Measurements from ENCODE around the gene HHEX. TPM values are rescaled to one million over a fixed set of nuclear protein-coding genes. Genes with fewer than 3 reads are reported as not detected.

The HHEX gene
- total and polyA plus RNA-seq, 2 of the 8 experiments (the other 6 are each of a cell fraction or from before 2014, with no cell fraction given) = 0.56 to 1.5 TPM

DNA sequence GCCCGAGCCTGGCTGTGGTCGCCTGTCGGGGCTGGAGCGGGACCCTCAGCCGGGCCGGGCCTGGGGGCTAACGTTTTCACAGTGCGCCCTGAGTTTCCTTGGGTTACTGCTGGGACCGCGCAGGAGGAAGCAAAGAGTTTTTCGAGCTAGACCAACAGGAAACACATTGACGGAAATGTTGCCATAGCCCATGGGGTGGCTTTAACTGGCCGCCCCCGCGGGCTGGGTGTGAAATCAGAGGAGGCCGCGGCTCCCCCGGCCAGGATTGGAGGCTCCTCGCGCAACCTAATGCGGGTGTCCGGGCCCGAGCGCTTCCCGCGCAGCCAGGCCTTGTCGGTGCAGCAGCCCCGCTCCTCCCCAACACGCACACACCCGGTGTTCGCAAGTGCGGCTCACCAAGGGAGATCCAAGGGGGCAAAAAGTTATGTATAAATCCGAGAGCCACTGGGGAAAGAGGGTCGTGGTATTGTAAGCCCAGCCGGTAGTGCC, 1.9 kb downstream of the HHEX start:
- Histone ChIP-seq H3K79me1 (ENCODE audit: low read depth, low read length) (no peaks in the 10 kb centered on the region), H4K20me1 (replicated peaks in 1 of 2; ENCODE audit: control insufficient read depth in 1 of 2, insufficient read depth in 2 of 2, low read length in 2 of 2) (peaks cover 0 to 4% of the 10 kb centered on the region in 2 experiments), H3K36me3 (ENCODE audit: control insufficient read depth in 2 of 4, insufficient read depth in 4 of 4, low read length in 3 of 4) (peaks cover 0 to 9% (median 0%) of the 10 kb centered on the region in 4 experiments; a peak in 1 of 8 replicates), H3K4me1 (replicated peaks in 1 of 4; ENCODE audit: control insufficient read depth in 3 of 4, insufficient read depth in 4 of 4, low read length in 3 of 4) (peaks cover 0 to 13% (median 9%) of the 10 kb centered on the region in 4 experiments; a peak in 6 of 7 replicates), H3K27ac (ENCODE audit: low read depth, low read length) (no peak overlapping the region), H2BK12ac (ENCODE audit: low read depth, low read length) (peak overlapping the region; percentile 99; the same call in 1 of the 2 replicates), H3K4ac (replicated peaks; ENCODE audit: insufficient read length, low read depth, low read length) (no peak overlapping the region), H3K18ac (ENCODE audit: extremely low read depth, low read length) (peak overlapping the region; percentile 93; the same call in 1 of the 2 replicates), H2BK20ac (ENCODE audit: low read length) (peak overlapping the region; percentile 89; the same call in 1 of the 2 replicates), H3K14ac (ENCODE audit: insufficient read length) (no peak overlapping the region), H3K27me3 (replicated peaks in 1 of 4; ENCODE audit: control insufficient read depth in 3 of 4, extremely low read depth in 1 of 4, insufficient read depth in 3 of 4, low read length in 3 of 4) (peaks cover 39 to 92% (median 74%) of the 10 kb centered on the region in 4 experiments), H3K9me3 (ENCODE audit: insufficient read depth in 2 of 2, low read depth in 1 of 2, low read length in 1 of 2) (no peaks in the 10 kb centered on the region), H2BK120ac (replicated peaks; ENCODE audit: low read depth, low read length) (no peak overlapping the region), H4K8ac (ENCODE audit: extremely low read depth, insufficient read depth, low read length) (peak overlapping the region; percentile 80), H4K91ac (replicated peaks; ENCODE audit: insufficient read length, low read length) (peak overlapping the region; percentile 5), H4K5ac (ENCODE audit: insufficient read length, low read depth, low read length) (peak overlapping the region; percentile 10), H2BK5ac (ENCODE audit: low read depth, low read length) (peak overlapping the region; percentile 88; the same call in 1 of the 2 replicates), H3K23me2 (ENCODE audit: low read depth, low read length) (peaks cover 22% of the 10 kb centered on the region), H2BK15ac (ENCODE audit: low read length) (no peak overlapping the region), H2AFZ (ENCODE audit: low read length) (no peak overlapping the region), H3K23ac (ENCODE audit: insufficient read length) (no peak overlapping the region), H3K9ac (replicated peaks in 1 of 4; ENCODE audit: extremely low read depth in 1 of 4, low read depth in 3 of 4, low read length in 3 of 4) (peak overlapping the region in 1 of 4 experiments; percentile 61; a peak in 1 of 7 replicates), H3K4me3 (ENCODE audit: extremely low read depth in 1 of 4, insufficient read depth in 2 of 4, low read depth in 3 of 4, low read length in 4 of 4) (peak overlapping the region; percentile 34 to 68 (median 57)), H3K79me2 (ENCODE audit: control insufficient read depth in 1 of 2, insufficient read depth in 2 of 2, low read length in 2 of 2) (no peaks in the 10 kb centered on the region), H3K56ac (replicated peaks; ENCODE audit: insufficient read length, low read depth, low read length) (no peak overlapping the region), H3K4me2 (ENCODE audit: insufficient read depth in 1 of 2, low read depth in 2 of 2, low read length in 2 of 2) (peak overlapping the region; percentile 79 to 96), H2AK5ac (ENCODE audit: low read depth, low read length) (no peak overlapping the region)
- ChIA-PET POLR2A (ENCODE audit: partially characterized antibody) (interaction anchor here (1.2 kb wide), 1 partner anchor 7 kb away, joined by 3 read pairs; no protein-coding TSS in a partner anchor), CTCF (ENCODE audit: partially characterized antibody) (interaction anchor here (1.0 to 1.3 kb wide), 2 partner anchors 9 to 189 kb away, joined by 3 read pairs; no protein-coding TSS in a partner anchor)
- 1% methylated on average over 35 of the region's 35 CpGs; no CpG with 5 or more reads in 1 of the 2 experiments for WGBS, 2 experiments (ENCODE audit: extremely low coverage in 1 of 2, insufficient coverage in 1 of 2, insufficient read length in 1 of 2, insufficient replicate concordance in 2 of 2, low coverage in 1 of 2, low lambda C conversion rate in 2 of 2, missing lambda C conversion rate in 1 of 2)
- TF ChIP-seq, protein P1, sequence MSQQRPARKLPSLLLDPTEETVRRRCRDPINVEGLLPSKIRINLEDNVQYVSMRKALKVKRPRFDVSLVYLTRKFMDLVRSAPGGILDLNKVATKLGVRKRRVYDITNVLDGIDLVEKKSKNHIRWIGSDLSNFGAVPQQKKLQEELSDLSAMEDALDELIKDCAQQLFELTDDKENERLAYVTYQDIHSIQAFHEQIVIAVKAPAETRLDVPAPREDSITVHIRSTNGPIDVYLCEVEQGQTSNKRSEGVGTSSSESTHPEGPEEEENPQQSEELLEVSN (IDR thresholded peaks at IDR 0.05) = peak; percentile 48; the same call in 1 of the 2 replicates
- TF ChIP-seq TBP (IDR thresholded peaks at IDR 0.05; ENCODE audit: low read depth, low read length) = no peak
- TF ChIP-seq KDM4A (IDR thresholded peaks at IDR 0.05; ENCODE audit: low read depth, low read length, severe bottlenecking) = no peak
- TF ChIP-seq BACH1 (IDR thresholded peaks at IDR 0.05; ENCODE audit: low read length) = no peak
- 0 out of 2 replicates have a peak, but pooled peaks have one; percentile 25 for TF ChIP-seq EGR1 (IDR thresholded peaks at IDR 0.05; ENCODE audit: borderline replicate concordance, low read depth, low read length)
- peak; percentile 75; the same call in 1 of the 2 replicates for TF ChIP-seq SUZ12 (IDR thresholded peaks at IDR 0.05; ENCODE audit: low read length)
- DNase-seq (ENCODE audit: low read depth in 1 of 2, low spot score in 2 of 2) = no peak
- no peak for FAIRE-seq

All from H1 (cell line).